Vagina (tissue), 2 donors: Measurements from ENCODE around the gene MICALL2.

ENCODE experiments used
- POLR2A ChIP-seq, 2 donors: fragments of 450-650 bp; IDR thresholded peaks; one replicate each; pipeline ENCODE4 v1.6.1; 2017; ENCODE audit warnings: antibody characterized with exemption in 2 of 2, mild to moderate bottlenecking in 2 of 2, moderate library complexity in 2 of 2
- TF ChIP-seq, protein P1 (sequence below), 3 experiments: fragments of 450-650 bp in 2 of 3; fragments of 200-600 bp in 1 of 3; sonication (generic) in 1 of 3; IDR thresholded peaks; one replicate each; pipeline ENCODE4 v1.5.1; 2017 to 2019; ENCODE audit warnings: antibody characterized with exemption in 3 of 3, mild to moderate bottlenecking in 2 of 3, moderate library complexity in 2 of 3

DNA sequence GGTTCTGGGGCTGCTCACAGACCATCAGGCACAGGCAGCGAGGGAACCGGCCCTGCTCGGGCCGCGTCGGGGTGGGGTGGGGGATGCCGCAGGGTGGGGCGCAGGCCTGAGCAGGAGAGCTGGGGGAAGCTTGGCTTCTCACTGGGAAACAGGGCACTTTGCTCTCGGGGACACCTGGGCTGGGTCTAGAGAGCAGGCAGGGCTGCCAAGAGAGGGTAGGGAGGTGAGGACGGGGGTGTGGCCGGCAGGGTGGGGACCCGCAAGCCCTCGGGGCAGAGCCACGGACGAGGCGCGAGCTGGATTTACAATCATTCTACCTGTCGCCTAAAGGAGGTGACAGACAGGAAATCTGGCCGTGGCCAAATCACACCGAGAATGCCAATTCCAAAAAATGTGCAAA lies 33.9 kb upstream of the MICALL2 start:
- TF ChIP-seq, protein P1, sequence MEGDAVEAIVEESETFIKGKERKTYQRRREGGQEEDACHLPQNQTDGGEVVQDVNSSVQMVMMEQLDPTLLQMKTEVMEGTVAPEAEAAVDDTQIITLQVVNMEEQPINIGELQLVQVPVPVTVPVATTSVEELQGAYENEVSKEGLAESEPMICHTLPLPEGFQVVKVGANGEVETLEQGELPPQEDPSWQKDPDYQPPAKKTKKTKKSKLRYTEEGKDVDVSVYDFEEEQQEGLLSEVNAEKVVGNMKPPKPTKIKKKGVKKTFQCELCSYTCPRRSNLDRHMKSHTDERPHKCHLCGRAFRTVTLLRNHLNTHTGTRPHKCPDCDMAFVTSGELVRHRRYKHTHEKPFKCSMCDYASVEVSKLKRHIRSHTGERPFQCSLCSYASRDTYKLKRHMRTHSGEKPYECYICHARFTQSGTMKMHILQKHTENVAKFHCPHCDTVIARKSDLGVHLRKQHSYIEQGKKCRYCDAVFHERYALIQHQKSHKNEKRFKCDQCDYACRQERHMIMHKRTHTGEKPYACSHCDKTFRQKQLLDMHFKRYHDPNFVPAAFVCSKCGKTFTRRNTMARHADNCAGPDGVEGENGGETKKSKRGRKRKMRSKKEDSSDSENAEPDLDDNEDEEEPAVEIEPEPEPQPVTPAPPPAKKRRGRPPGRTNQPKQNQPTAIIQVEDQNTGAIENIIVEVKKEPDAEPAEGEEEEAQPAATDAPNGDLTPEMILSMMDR (IDR thresholded peaks at IDR 0.05): no peak
- TF ChIP-seq POLR2A (IDR thresholded peaks at IDR 0.05): no peak
